Uterus (tissue), 4 donors: ENCODE measurements around the gene CHST9. TPM values are rescaled to one million over a fixed set of nuclear protein-coding genes. Genes with fewer than 3 reads are reported as not detected.
"Not testable (repeated sequence)": the region's sequence is repeated elsewhere in the genome, so short reads cannot be mapped to it uniquely, and the experiment has no call there.

Experiments used
- DNase-seq, 2 donors: peaks; one replicate each; pipeline ENCODE4 v3.0.0-alpha.2; 2019 to 2020
- H3K27ac ChIP-seq, 2 donors: fragments of 200-600 bp; sonication (generic); 1 replicate in 1 of 2; 2 replicates in 1 of 2; pipeline ENCODE4 v1.5.1; 2016 to 2018
- H3K27me3 ChIP-seq, 2 donors: fragments of 200-600 bp; sonication (generic); one replicate each; pipeline ENCODE4 v1.5.1; 2018 to 2019; ENCODE audit warnings: control low read depth in 1 of 2
- H3K36me3 ChIP-seq, 2 donors: fragments of 200-600 bp; sonication (generic); one replicate each; pipeline ENCODE4 v1.5.1; 2019; ENCODE audit warnings: control low read depth in 1 of 2
- H3K4me1 ChIP-seq, 2 donors: fragments of 200-600 bp; sonication (generic); one replicate each; pipeline ENCODE4 v1.5.1; 2018 to 2019; ENCODE audit warnings: control low read depth in 1 of 2
- H3K4me3 ChIP-seq, 2 donors: fragments of 200-600 bp; sonication (generic); 1 replicate in 1 of 2; 2 replicates in 1 of 2; pipeline ENCODE4 v1.5.1; 2018 to 2019; ENCODE audit warnings: mild to moderate bottlenecking in 1 of 2
- H3K9me3 ChIP-seq, 2 donors: fragments of 200-600 bp; sonication (generic); one replicate each; pipeline ENCODE4 v1.5.1; 2019; ENCODE audit warnings: control low read depth in 1 of 2
- CTCF ChIP-seq, 4 experiments: fragments of 200-600 bp in 2 of 4; fragments of 450-650 bp in 2 of 4; sonication (generic) in 2 of 4; IDR thresholded peaks; one replicate each; pipeline ENCODE4 v1.5.1; 2016 to 2019; ENCODE audit warnings: antibody characterized with exemption in 4 of 4, mild to moderate bottlenecking in 2 of 4, moderate library complexity in 1 of 4
- POLR2A ChIP-seq, 2 donors: fragments of 450-650 bp; IDR thresholded peaks; one replicate each; pipeline ENCODE4 v1.6.1; 2016; ENCODE audit warnings: antibody characterized with exemption in 2 of 2, mild to moderate bottlenecking in 1 of 2, moderate library complexity in 1 of 2
- intact Hi-C: fragments of 100-400 bp; cut with DNase I; formaldehyde crosslinking; loops from one replicate; pipeline ENCODE4 v1.15.1; 2023; ENCODE audit warnings: low total_unique reads
- total RNA-seq, 4 donors: library from RNA; depleted of rRNA in 3 of 4; stranded (reverse); fragments of >200 nt in 3 of 4; gene quantifications; one replicate each; pipeline versions ENCODE4 v1.1.0 to v1.2.4, GENCODE V29; 2014 to 2023
- donor health status: DM: yes; HTN: yes; CAD: no.

Gene CHST9
- total RNA-seq, 4 donors from 2014 or later = 0.21 to 3.7 TPM; not detected in 2

GRCh38 chr18:26928670-26929313 lies 256.3 kb downstream of the CHST9 start:
- intact Hi-C loops = no loop called here
- Histone ChIP-seq H3K9me3 (no peaks in the 10 kb centered on the region), H3K27me3 (no peaks in the 10 kb centered on the region), H3K27ac (no peak overlapping the region), H3K36me3 (no peaks in the 10 kb centered on the region), H3K4me3 (no peak overlapping the region), H3K4me1 (no peaks in the 10 kb centered on the region)
- no peak for DNase-seq
- TF ChIP-seq CTCF (IDR thresholded peaks at IDR 0.05) (no peak), POLR2A (IDR thresholded peaks at IDR 0.05) (no peak)

- H3K27ac ChIP-seq, H3K27me3 ChIP-seq, DNase-seq, H3K4me1 ChIP-seq, intact Hi-C loops, H3K36me3 ChIP-seq, H3K9me3 ChIP-seq, H3K4me3 ChIP-seq: not testable (repeated sequence)
Observed at GRCh38 chr18:26927822-26928221, 257.3 kb downstream of the CHST9 start.

- no peak overlapping the region for H3K27ac ChIP-seq
- H3K27me3 ChIP-seq = no peaks in the 10 kb centered on the region
- no peak overlapping the region for H3K4me3 ChIP-seq
- H3K9me3 ChIP-seq = no peaks in the 10 kb centered on the region
- intact Hi-C loops = no loop called here
- H3K36me3 ChIP-seq = no peaks in the 10 kb centered on the region
- no peak for DNase-seq
- TF ChIP-seq CTCF (IDR thresholded peaks at IDR 0.05) = no peak
- no peak for TF ChIP-seq POLR2A (IDR thresholded peaks at IDR 0.05)
- no peaks in the 10 kb centered on the region for H3K4me1 ChIP-seq
Observed at GRCh38 chr18:26926066-26926675, 258.9 kb downstream of the CHST9 start.

GRCh38 chr18:26925313-26925712 lies 259.8 kb downstream of the CHST9 start:
- Histone ChIP-seq H3K4me3 (no peak overlapping the region), H3K27ac (no peak overlapping the region), H3K9me3 (no peaks in the 10 kb centered on the region), H3K36me3 (no peaks in the 10 kb centered on the region), H3K27me3 (no peaks in the 10 kb centered on the region), H3K4me1 (no peaks in the 10 kb centered on the region)
- no peak for DNase-seq
- intact Hi-C loops = no loop called here
- no peak for TF ChIP-seq CTCF (IDR thresholded peaks at IDR 0.05)
- no peak for TF ChIP-seq POLR2A (IDR thresholded peaks at IDR 0.05)

- Histone ChIP-seq H3K27me3 (no peaks in the 10 kb centered on the region), H3K27ac (no peak overlapping the region), H3K9me3 (no peaks in the 10 kb centered on the region), H3K36me3 (no peaks in the 10 kb centered on the region), H3K4me1 (no peaks in the 10 kb centered on the region), H3K4me3 (no peak overlapping the region)
- intact Hi-C loops = no loop called here
- no peak for TF ChIP-seq CTCF (IDR thresholded peaks at IDR 0.05)
- no peak for TF ChIP-seq POLR2A (IDR thresholded peaks at IDR 0.05)
- DNase-seq = no peak
Observed at GRCh38 chr18:26922313-26922712, 262.8 kb downstream of the CHST9 start.
